ENCODE results near the gene CNNM2. TPM values are rescaled to one million over a fixed set of nuclear protein-coding genes. Genes with fewer than 3 reads are reported as not detected.

Gene CNNM2
- total RNA-seq (2014; rRNA removed; shearing (Covaris generic)) = 13.9 and 14.5 TPM in 2 replicates

GRCh38 chr10:102917962-102918816 is at the start of gene CNNM2:
Gene CNNM2, plus strand, starts transcription at chr10:102918294. Its CDS starts 187 bp downstream, at chr10:102918481.
- peak; percentile 99 for DNase-seq (ENCODE audit: low spot score)

GRCh38 chr10:102868911-102869257 is 49.2 kb upstream of the CNNM2 start:
- DNase-seq (ENCODE audit: low spot score) = no peak

GRCh38 chr10:102869258-102870198 is 48.6 kb upstream of the CNNM2 start, which contains the start of gene AS3MT:
Gene AS3MT, plus strand, starts transcription at chr10:102869470. Its CDS starts 123 bp downstream, at chr10:102869593.
- no peak for DNase-seq (ENCODE audit: low spot score)

- DNase-seq (ENCODE audit: low spot score) = no peak
Observed at GRCh38 chr10:102870221-102870620, 47.9 kb upstream of the CNNM2 start.

GRCh38 chr10:102872163-102872562 is 45.9 kb upstream of the CNNM2 start:
- DNase-seq (ENCODE audit: low spot score) = no peak

GRCh38 chr10:102876747-102877153 is 41.3 kb upstream of the CNNM2 start:
- no peak for DNase-seq (ENCODE audit: low spot score)

- DNase-seq (ENCODE audit: low spot score) = no peak
Observed at GRCh38 chr10:102878629-102879028, 39.5 kb upstream of the CNNM2 start.

- DNase-seq (ENCODE audit: low spot score) = no peak
Observed at GRCh38 chr10:102880256-102880655, 37.8 kb upstream of the CNNM2 start.

GRCh38 chr10:102888048-102888447 is 30.0 kb upstream of the CNNM2 start:
- DNase-seq (ENCODE audit: low spot score) = no peak

GRCh38 chr10:102894466-102895213 is 23.5 kb upstream of the CNNM2 start:
- no peak for DNase-seq (ENCODE audit: low spot score)

- DNase-seq (ENCODE audit: low spot score) = no peak
Observed at GRCh38 chr10:102900006-102900405, 18.1 kb upstream of the CNNM2 start.

- DNase-seq (ENCODE audit: low spot score) = no peak
Observed at GRCh38 chr10:102904346-102904745, 13.7 kb upstream of the CNNM2 start.

GRCh38 chr10:102906507-102906906 is 11.6 kb upstream of the CNNM2 start:
- DNase-seq (ENCODE audit: low spot score) = no peak

- DNase-seq (ENCODE audit: low spot score) = no peak
Observed at GRCh38 chr10:102914781-102915180, 3.3 kb upstream of the CNNM2 start.

- no peak for DNase-seq (ENCODE audit: low spot score)
Observed at GRCh38 chr10:102916173-102916572, 1.9 kb upstream of the CNNM2 start.

- DNase-seq (ENCODE audit: low spot score) = peak; percentile 74
Observed at GRCh38 chr10:102917314-102917961, 656 bp upstream of the CNNM2 start.

- DNase-seq (ENCODE audit: low spot score) = no peak
Observed at GRCh38 chr10:102918817-102919245, 737 bp downstream of the CNNM2 start.

GRCh38 chr10:102919246-102919959 is 1.3 kb downstream of the CNNM2 start:
- DNase-seq (ENCODE audit: low spot score) = no peak

- no peak for DNase-seq (ENCODE audit: low spot score)
Observed at GRCh38 chr10:102919992-102920739, 2.1 kb downstream of the CNNM2 start.

GRCh38 chr10:102923601-102924000 is 5.5 kb downstream of the CNNM2 start:
- DNase-seq (ENCODE audit: low spot score) = no peak

Measured in HT-29 (cell line).